HG02588 (cell line): ENCODE measurements around the gene HRCT1.
"Not testable (repeated sequence)": the region's sequence is repeated elsewhere in the genome, so short reads cannot be mapped to it uniquely, and the experiment has no call there.

ENCODE experiments used
- ATAC-seq: cut with Tn5 transposase; IDR thresholded peaks from one replicate; pipeline ENCODE4 v1.9.1; 2021; ENCODE audit warnings: mild to moderate bottlenecking, moderate library complexity; ENCODE audit not compliant: unreplicated experiment

Gene HRCT1

DNA sequence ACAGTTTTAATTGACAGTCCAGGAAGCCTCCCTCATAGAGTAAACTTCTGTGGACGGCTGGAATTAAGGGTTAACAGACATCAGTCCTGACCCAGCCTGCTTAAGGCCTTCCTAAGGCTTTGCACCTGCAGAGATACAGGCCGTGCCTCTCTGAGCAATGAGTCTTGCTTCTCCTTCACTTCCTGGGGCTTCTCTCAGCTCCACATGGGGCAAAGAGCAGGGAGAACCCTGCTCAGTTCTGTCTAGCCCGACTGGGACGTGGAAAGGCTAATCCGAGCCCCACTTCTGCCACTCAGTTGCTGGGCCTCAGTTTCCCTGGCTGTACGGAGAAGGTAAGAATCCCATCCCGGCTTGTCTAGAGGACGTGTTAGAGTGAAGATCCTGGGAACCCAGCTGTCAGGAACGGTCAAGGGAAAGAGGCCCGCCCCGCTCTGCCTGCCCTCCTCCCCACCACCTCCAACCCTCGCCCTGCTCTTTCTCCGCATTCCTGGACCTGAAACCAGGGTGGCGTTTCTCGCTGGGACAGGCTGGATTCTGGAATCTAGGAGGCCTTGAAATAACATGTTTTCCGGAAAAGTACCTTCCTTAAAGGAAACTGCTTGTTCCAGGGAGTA, 9.8 kb downstream of the HRCT1 start:
- no peak for ATAC-seq

DNA sequence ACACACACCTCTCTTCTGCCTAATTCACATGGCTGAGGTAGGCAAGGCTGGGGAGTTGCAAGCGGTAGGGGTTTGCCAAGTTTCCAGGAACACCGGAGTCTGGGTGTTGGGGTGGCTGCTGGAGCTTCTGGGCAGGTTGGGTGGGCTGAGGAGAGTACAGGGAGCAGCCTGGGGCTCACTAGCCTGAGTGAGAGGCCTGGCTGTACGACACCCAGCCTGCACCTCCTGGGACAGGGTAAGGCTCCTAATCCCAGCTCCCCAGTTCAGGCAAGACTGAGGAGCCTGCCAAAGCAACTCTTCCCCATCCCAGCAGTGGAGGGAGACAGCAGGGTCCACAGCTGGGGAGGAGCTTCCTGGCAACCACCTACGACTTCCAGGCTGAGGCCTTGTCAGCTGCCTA, 11.3 kb downstream of the HRCT1 start:
- no peak for ATAC-seq

GRCh38 chr9:35918780-35919179, 12.8 kb downstream of the HRCT1 start:
- ATAC-seq = no peak

DNA sequence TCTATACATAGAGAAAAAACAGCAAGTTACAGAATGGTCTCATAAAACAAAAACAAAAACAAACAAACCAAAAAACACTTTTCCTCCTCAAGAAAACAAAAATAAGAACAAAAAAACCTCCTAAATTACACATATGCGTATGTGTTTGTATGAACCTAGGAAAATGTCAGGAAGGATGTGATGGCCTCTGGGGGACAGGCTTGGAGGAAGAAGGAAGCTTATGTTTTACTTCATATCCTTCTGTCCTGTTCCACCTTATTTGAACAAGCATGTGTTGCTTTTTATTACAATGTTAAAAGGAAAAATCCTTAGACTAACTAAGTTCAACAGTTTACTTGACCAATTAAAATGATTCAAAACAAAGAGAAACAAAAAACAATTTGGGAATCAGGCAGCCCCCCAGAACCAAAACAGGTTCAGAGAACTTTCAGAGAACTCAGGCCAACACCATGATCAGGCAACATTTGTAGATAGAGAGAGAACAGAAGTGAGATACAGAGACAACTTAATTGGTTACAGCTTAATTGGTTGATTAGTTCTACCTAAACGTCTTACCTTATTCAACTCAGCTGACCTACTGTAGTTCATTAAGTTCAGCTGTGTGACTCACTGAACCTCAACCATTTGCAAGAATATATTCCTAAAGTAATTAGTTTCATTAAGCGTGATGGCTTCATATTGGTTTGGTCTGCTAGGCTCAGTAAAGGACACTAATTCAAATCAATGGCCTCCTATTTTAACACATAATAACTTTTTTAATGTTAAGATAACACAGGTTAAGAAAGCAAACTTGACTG, 13.4 kb downstream of the HRCT1 start:
- ATAC-seq = no peak

GRCh38 chr9:35920051-35920620, 14.1 kb downstream of the HRCT1 start:
- ATAC-seq = no peak

DNA sequence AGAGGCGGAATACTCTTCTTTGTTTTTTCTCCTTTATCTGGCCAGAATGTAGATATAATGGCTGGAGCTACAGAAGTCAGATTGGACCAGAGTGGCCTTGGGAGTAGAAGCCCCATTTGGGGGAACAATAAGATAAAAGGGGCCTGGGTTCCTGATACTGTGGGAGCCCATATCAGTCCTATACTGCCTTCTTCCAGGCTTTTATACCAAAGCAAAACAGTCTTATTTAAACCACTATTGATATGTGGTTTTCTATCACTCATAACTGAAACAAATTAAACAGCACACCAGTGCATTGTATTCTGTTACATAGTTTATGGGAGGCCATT, 17.6 kb downstream of the HRCT1 start:
- no peak for ATAC-seq

DNA sequence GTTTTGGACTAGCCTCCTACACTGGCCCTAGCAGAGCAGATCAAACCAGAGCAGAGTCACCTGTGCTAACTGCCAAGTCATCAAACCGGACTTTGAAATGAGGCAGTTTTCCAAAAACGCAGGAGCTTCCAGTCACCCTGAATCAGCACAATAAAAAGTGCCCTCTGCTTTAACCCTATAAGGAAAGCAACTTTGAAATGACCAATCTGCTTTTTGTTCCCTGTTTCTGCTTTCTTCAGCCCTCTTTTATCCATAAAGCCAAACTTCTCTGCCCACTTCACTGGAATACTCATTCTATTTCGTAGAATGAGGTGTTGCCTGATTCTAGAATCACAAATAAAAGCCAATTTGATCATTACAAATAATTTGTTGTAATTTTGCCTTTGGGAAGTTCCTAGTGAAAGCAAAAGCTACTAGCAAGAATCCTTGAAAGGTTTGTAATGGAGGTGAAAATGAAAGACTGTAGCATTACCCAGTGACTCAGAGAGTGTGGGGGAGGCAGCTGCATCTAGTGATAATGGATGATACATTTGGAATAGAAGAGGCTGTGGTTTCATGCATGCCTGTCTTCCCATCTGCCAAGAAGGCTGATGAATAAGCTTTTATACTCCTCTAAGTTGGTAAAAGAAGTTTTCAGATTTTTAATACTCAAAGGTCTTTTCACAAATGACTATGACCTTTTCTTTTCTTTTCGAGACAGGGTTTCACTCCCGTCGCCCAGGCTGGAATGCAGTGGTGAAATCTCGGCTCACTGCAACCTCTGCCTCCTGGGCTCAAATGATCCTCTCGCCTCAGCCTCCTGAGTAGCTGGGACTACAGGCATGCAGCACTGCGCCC, 18.1 kb downstream of the HRCT1 start:
- ATAC-seq = no peak

GRCh38 chr9:35928591-35929452, 22.8 kb downstream of the HRCT1 start:
- ATAC-seq = no peak

GRCh38 chr9:35929453-35929718, 23.4 kb downstream of the HRCT1 start:
- ATAC-seq = no peak

- no peak for ATAC-seq
Measured at GRCh38 chr9:35930521-35930920, 24.5 kb downstream of the HRCT1 start.

DNA sequence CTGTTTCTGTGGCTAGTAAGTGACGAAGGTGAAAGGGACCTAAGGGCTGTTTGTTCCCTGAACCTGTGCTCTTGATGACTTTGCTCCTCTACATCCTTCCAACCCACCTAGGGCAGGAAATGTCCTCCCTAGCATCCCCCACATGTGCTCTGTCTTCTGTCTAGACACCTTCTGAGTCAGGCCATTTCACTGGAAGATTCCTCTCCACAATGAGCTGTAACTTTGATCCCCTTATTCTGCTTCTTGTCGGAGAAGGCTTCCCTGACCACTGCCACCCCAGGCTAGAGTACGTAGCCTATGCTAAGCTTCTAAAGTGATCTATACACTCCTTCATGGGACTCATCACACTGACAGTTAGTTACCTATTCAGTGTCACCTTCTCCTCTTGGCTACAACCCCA, 25.0 kb downstream of the HRCT1 start:
- ATAC-seq = no peak

- ATAC-seq = no peak
Measured at GRCh38 chr9:35932735-35933134, 26.7 kb downstream of the HRCT1 start.

DNA sequence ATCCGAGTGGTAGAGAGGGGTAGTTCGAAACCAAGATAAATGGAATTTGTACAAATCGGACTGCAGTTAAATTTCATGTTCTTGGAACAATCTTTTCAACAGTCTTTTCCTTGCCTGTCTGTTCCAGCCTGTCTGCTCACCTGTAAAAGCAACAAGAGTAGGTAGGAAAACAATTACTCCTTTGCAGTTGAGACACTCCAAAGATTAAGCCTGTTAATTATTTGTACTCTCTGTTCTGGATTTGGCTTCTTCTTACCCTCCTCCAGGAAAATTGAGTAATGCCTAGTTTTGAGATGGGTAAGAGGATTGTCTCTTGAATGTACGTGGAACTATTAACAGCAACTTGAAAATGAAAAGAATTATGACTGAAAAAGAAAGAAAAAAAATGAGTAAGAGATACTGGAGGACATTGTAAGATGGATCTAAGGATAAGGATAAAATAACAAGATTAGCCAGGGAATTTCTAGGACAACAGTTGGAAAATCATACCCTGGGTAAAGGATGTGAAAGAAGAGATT, 27.6 kb downstream of the HRCT1 start:
- no peak for ATAC-seq

DNA sequence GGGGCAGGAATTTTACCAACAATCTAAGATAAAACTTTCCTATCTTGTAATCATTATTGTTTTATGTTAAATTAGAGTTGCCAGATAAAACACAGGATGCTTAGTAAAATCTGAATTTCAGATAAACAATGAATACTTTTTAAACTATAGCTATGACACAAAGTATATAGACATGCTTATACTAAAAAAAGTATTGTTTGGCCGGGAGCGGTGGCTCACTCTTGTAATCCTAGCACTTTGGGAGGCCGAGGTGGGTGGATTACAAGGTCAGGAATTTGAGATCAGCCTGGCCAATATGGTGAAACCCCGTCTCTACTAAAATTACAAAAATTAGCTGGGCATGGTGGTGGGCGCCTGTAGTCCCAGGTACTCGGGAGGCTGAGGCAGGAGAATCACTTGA, 28.1 kb downstream of the HRCT1 start:
- ATAC-seq = not testable (repeated sequence)

DNA sequence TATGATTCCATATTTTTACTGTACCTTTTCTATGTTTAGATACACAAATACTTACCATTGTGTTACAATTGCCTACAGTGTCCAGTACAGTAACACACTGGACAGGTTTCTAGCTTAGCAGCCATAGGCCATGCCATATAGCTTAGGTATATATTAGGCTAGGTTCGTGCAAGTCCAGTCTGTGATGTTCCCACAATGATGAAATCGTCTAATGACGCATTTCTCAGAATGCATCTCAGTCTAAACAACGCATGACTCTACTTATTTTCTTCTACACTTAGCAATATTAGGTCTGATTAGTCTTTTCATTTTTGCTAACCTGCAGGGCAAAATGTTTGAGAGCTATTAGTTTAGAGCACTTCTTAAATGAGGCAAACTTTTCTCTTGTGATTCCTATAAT, 29.3 kb downstream of the HRCT1 start:
- ATAC-seq = no peak

DNA sequence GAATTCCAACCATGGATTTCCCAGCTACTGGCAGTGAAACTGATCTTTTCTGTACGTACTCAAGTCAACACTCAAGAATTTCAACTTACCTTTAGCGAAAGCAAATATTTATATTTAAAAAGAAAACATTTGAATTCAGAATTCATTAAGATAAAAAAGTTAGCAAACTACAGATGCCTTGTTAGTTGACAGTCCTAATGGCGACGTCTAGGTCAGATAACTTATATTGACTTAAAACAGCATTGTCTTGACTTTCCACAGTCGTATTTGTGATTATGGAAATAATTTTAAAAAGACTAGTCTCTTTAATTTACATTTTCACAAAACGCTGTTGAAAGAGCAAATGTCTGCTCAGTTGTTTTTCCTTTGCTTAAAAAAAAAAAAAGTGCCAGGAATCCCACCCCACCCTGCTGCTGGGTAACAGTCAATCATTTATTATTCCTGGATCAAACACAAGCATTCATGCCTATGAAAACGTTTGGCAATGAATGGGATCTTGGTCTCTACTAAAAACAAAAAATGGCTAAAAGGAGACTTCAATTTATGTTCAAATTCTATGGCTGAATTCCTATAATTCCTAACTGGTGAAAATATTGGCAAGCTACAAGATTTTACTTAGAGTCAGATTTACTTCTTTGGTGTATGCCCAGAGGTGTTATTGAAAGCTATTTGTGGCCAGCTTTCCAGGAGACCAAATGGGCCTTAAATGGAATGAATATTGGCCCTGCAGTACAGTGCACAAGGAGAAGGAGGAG, 29.9 kb downstream of the HRCT1 start:
- ATAC-seq = no peak

DNA sequence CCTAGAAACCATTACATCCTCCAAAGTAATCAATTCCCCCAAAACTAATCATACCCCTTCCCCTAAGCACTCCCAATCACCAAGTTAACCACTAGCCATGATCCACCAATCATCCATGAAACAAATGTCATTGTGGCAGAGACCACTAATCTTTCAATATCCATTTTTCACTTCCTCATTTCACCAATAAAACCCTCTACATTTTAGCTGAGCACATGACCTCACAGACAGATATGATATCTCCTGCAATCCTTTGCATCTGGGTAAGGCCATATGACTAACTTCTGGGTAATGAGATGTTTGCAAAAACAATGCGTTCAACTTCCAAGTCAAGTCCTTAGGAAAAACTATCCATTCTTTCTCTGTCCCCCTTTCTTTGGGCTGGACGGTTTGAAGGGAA, 31.2 kb downstream of the HRCT1 start:
- ATAC-seq = no peak

- ATAC-seq = no peak
Measured at GRCh38 chr9:35938474-35939356, 32.7 kb downstream of the HRCT1 start.

DNA sequence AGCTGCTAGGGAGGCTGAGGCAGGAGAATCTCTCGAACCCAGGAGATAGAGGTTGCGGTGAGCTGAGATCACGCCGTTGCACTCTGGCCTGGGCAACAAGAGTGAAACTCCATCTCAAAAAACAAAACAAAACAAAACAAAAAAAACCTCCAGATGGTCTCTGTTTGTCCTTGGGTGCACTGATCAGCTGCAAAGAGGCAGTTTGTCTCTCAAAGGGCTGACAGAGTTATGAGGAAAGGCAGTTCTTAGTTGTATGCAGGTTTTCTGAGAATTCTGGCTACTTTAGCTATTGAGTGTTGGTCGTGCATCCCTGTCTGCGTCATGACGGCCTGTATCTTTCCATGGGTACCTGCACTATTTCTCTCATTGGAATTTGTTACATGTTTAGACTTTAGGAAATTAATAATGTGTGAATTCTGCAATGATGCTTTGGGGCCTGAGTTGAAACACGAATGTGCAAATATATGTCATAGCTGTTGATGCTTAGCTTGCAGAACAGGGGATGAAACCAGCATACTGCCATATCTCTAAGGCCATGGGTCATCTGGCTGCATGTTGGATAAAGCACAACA, 33.8 kb downstream of the HRCT1 start:
- no peak for ATAC-seq
